HG02759 (cell line): Measurements from ENCODE around the gene LPP.

Experiments
- ATAC-seq: cut with Tn5 transposase; IDR thresholded peaks from one replicate; pipeline ENCODE4 v1.9.1; 2021; ENCODE audit warnings: mild to moderate bottlenecking, moderate library complexity; ENCODE audit not compliant: unreplicated experiment

Gene LPP

DNA sequence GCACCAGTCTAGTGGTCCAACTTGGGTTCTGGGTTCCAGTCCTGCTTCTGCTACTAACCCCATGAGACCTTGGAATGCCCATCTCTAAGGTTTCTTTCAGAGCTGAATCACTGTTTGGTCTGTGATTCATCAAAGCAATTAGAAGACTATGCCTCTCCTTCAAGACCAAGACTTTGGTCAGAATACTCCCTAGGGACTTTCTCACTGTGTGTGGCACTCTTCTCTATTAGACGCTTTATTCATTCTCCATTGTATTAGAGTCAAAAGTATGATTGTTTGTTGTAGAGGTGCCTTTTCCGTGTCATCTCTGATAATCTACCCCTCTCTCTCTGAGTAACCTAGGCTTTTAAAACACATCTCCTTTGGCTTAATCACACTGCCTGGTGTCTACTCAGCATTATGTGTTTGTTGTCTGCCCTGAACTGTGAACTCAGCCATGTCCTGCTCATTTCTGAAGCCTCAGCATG is 90.5 kb downstream of the LPP start:
- ATAC-seq: no peak

DNA sequence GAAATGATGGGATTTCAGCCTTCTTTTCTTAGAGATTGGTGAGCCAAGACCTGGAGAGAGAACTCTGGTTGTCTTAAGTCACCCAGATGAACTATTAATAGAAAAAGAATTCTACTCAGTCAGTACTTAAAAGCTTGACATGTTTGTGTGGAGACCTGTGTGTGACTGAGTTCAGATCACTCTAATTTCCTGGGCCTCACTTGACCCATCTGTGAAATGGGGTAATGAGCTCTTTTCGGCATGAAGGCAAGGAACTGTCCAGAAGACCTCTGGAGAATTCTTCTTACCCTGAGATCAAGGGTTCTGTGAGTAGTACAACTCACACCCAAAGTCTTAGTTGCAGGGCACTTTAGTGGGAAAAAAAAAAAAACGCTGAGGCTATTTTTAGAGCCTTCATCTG is 92.9 kb downstream of the LPP start:
- no peak for ATAC-seq

DNA sequence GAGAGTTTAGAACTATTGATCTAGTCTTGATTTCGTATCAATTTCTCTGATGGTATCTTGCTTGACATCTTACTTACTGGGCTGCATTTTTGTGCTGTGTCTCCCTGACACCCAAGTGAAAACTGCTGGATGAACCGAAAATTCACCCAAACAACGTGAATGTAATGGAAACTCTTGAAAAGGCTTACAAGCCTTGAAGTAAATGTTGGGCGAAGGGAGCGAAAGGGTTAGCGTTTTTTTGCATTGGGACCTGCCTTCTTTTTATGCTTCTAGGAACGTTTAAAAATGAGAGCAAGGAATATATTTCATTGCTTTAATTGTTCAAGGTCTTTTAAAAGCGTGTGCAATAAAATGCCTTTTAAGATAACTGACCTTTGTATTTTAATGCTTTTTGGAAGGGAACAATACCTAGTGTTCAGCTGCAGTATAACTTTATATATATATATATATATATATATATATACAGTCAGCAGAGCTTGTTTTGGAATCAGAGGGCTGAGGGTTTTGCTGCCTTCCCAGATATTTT is 94.1 kb downstream of the LPP start:
- no peak for ATAC-seq

DNA sequence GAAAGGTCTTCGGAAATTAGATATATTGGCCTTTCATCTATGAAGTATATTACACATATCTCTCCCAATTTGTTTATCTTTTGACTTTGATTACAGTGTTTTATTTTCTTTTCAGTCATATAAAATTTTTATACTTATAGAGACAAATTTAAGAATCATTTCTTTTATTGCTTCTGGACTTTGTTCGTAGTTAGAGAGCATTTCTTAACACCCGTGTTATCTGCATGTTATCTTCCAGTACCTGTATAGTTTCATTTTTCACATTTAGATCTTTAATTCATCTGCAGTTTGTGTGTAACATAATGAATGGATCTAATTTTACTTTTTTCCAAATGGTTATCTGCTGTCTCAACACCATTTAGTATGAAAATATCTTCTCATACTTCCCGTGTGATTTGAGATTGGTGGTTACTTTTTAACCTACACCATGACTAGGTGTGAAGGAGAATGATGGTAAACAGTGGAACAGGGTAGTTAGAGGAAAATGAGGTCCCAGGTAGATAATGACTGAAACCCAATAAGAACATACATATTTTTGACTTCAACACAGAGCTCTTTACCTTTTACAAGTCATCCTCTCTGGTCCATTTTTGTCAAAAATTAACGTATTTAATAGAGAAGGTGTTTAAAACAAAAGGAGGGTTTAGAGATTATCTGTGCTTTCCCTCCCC is 99.3 kb downstream of the LPP start:
- no peak for ATAC-seq

DNA sequence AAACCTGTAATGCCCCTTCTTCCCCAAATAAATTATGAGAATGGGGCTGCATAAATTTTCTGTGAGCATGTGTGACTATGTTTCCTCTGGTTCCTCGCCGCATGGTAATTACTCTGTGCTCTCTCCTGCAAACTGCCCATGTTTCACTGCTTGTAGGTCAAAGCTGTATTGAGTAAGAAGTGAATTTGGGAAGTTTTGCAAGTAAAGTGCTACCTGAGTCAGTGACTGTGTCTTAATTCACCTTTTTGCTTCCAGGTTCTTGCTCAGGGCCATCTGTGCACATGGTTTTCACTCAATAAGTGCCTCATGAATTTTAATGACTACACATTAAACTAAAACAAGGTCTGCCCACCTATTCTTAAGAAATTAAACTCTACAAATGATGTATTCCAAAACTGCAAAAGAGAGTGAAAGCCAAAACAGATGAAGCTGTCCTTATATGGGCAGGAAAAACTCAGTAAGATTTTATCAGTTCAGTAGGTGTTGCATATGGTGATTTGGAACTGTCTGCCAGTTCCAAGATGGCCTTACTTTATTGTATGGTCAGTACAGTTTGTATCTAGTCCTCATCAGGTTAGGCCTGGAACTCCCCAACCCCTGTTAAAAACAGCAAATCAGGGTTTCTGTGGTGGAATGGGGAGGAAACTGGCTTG is 100.0 kb downstream of the LPP start:
- no peak for ATAC-seq

DNA sequence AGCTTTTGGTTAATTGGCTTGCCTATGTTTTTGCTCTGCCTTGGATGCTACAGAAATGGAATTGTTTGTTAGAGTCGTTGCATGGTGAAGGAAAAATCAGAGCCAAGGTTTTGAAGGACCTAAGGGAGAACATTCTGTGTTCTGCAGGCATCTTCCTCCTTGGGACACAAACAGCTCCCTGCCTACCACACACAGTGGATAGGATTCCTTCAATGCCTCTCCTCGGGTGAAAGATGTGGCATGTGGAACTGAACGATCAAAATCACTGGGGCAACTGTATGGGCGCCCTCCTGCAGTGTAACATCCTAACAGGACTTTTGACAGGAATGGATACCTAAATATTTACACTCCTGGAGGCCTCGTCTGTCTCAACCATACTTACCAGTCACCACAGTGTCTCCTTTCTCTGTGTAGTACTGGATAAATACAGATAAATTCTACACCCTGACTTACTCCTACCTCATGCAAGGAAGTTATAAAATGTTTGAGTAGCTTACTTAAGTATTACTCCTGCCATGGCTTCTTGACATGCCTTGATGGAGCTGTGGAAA is 100.6 kb downstream of the LPP start:
- no peak for ATAC-seq

DNA sequence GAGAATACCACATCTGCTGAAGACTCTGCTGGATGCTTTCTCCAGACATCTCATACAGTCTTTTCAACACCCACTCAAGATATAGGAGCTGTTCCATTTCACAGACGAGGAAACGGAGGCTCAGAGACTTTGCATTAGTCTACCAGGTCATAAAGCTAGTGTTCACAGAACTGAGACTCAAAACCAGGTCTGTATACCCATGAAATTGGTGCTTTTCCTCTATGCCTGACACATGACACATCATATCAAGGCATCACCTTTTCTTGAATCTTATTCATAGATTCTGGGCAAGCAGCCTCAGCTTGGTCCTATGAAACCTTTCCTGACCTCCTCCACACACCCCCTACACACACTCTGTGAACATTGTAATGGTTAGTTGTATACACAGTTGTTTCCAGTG is 101.2 kb downstream of the LPP start:
- ATAC-seq: no peak

DNA sequence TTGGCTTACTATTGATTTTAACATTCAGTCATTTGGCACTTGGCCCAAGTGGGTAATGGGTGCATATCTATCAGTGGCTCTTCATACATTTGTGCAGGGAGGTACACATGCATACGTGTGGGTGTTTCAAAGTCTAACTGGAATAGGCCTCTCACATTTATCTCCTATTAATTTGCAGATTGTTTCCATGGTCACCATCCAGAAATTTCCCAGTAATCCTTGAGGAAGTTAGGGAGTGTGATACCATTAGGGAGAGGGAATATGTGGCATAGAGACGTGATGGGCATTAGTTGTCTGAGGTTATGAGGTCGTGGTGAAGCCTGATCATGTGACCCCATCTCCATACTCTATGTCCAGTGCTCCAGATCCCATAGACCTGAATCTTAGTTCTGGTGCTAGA is 102.8 kb downstream of the LPP start:
- ATAC-seq: no peak

DNA sequence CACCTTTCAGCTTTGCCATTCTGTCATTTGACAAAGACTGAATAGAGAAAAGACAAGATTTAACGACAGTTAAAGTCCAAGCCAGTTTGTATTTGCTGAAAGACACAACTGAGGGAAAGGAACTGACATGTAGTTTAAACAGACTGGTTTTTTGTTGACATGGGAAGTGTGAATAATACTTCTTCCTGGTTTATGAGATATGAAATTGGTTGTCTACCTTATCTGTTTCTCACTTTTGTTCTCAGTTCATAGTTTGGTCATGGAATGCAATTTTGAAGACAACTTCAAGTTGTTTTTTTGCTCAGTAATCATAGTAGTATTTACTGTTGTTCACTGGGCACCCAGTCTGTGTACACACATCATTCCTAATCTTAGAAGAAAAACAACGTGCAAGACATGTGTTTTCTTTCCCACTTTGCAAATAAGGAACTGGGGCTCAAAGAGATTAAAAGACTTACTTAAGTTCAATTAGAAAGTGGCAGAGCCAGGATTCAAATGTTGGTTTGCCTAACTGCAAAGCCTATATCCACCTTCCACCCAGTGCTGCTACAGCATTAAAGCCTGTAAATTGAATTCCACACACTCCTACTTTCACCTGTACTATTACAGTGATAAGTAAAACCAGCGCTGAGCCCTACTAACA is 103.5 kb downstream of the LPP start:
- no peak for ATAC-seq

DNA sequence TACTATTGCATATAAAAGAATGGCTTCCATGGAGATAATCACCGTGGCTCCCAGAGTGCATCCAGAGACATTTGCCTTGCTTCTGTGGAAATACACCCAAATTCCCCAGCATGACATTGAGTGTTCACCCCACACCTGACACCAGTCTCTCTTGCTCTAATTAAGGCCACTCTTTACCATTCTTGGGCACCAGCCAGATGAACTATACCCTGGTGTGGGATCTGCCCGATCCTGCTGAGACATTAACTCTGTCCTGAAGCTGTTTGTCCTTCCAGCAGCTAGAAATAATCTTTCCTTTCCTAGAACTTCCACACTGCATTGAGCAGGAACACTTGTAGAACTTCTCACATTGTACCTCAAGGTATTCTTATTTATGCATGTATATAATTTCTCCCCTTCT is 105.2 kb downstream of the LPP start:
- ATAC-seq: no peak

DNA sequence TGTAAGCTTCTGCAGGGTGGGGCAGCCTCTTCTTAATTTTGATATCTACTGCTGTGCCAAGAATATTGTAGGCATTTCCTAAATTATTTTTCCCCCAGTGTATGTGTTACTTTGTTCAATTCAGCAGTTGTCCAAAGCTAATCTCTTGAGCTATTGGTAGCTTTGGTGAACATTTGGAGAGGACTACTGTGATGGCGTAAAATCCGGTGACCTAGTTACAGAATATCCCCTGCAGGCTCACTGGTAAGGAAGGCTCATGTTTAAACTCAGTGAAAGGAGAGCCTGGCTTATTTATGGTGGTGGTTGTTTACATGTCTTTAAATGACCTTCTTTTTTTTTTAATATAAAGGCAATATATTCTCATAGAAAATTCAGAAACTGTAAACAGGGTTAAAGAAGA is 105.6 kb downstream of the LPP start:
- ATAC-seq: no peak

DNA sequence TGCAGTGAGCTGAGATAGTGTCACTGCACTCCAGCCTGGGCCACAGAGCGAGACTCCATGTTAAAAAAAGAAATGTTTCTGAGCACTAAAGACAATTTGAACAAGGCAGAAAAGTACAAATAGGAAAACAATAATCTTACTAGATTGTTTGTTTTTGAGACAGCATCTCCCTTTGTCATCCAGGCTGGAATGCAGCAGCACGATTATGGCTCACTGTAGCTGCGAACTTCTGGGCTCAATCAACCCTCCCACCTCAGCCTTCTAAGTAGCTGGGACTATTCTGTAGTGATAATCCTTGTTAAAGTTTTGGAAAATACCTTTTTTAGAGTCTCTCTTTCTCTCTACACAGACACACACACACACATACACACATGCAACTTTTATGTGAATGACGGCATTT is 107.1 kb downstream of the LPP start:
- no peak for ATAC-seq

DNA sequence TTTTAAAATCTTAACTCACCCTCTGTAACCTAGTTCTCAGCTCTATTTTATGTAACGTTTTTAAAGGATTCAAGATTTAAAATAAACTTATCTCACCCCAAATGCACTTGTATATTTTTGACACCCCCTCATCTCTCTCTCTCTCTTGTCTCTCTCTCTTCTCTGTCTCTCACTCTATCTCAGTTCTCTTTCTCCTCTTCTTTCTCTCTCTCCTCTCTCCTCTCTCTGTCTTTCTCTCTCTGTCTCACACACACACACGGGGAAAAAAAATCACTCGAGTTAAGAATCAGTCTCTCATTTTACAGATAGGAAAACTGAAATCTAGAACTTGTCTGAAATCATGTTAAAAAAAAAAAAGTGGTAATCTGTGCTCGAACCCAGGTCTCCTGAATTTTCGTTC is 108.5 kb downstream of the LPP start:
- ATAC-seq: no peak

DNA sequence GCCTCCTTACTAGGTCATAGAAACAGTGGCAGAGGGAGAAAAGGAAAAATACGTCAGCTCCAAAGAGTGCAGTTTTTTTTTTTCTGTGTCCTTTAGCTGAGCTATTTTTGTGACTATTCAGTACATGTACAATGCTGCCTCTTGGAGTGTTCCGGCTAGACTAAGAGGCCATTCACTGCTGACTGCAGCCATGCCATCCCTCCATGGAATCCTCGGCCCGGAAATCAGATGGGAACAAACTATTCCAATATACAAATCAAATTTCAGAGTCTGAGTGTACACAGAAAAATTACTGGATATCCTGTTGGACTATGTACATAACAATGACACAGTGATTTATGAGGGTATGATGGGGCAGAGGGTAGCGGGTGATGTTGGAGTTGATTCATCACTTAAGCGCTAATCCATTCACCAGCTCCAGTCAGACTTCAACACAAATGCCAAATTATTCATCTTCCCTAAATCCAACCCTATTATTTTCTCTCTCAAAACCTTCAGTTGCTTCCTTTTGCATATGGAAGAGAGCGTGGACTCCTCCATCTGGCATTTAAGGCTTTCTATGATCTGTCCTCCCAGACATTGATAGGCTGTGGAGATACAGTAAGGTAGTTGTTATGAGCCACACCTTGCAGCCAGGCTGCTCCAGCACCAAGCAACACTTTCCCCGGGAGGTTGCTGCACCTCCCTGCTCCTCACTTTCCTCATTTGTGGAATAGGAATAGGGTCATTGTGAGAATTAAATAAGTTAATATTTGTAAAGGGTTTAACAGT is 109.1 kb downstream of the LPP start:
- no peak for ATAC-seq

DNA sequence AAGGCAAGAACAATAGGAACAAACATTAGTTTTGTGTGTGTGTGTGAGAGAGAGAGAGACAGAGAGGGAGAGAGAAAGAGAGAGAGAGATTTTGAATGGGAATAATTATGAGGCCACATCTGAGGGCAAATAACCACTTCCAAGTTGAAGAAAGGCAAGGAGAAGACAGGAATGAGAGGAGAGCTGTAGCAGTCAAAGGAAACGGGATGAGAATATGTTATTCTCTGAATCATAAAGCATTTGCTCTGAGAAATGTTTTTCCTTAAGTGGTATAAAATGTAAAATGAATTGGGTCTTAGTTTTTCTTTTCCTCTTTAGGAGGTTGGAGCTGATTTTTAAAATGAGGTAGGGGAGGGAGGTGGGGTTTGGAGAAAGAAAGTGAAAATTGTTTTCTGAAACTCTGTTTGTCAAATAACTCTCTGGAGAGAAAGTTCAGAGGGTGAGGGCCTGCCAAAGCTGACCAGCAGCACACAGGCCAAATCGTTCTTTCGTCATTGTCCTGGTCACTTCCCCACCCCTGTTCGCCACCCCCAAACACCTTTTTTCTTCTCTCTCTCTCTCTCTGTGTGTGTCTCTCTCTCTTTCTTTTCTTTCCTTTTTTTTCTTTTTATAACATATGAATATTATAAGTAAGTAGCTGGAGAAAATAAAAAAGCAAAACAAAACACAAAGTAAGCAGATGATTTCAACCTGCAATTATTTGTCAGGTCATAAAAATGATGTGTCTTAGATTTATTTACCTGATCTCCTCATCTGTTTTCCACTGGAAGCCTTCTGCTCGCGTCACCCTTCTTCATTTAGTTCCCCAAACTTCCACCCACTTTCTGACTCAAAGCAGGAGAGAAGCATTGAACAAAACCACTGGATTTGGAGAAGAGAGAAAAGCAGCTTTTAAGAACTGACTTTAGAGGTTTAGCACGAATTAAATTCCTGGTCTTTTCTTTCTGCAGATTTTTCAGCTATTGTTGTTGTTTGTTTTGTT is 110.6 kb downstream of the LPP start:
- ATAC-seq: no peak

DNA sequence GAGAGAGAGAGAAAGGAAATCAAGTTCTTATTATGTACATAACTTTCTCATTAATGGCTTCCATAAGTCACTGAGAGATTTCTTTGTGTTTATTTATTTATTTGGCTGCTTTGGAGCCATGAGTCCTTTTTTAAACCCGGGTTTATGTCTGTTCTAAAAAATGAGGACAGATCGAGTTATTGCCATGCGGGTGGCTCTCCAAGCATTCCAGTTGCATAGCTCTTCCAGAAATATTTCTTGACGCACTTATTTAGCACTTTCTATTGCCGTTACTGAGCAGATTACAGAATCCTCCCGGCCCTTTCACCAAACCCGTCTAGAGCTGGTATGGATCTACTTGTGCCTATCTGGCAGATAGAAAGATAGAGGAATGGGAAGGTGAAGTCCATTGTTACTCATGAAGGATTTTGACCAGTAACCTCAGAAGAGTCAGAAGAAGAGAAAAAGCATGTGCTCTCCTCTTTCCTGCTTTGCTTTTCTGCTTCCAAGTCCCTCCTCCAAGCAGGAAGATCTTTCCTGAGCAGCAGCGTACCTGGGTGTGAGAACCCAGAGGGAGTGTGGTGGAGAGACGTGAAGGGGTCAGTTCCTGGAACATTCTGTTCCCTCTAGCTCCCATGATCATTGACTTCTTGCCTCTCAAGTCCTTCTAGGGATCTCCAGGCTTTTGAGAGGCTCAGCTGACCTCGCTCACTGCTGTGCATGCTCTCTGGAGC is 112.8 kb downstream of the LPP start:
- no peak for ATAC-seq

DNA sequence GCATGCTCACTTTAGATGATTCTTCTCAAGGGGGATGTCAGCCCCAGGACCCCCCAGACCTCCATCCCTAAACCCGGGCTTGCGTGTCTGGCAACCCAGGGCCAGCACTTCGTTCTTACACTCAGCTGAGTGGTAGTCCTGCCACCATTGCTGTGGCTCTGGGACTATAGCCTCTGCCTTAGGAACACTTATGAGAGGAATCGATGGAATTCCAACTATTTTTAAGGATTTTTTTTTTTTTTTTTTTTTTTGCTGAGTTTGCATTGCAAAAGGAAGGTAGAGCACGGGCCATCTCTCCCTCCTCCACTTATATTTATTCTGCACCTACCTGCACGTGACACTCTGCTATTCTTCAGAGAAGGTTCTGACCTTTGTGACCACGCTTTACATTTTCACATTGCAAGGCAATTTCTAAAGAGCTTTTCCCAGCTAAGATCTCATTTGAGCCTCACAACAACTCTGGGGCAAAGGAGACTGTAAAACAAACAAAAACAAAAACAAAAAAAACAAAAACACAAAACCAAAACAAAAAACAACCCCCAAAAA is 113.9 kb downstream of the LPP start:
- ATAC-seq: no peak

DNA sequence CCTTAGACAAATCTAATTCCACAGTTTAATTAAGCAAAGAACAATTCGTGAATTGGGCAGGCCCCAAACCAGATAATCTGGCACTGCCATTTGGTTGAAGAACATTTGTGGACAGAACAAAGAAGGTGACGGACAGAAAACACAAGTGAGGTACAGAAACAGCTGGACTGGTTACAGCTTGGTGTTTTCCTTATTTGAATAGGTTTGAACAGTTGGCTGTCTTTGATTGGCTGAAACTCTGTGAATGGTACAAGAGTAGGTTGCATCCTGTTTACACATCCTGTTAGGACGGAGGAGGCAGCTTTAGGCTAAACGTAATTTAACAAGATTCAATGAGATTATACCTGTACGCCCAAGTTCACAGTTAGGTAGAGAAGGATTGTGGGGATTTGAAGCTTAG is 114.4 kb downstream of the LPP start:
- ATAC-seq: no peak

DNA sequence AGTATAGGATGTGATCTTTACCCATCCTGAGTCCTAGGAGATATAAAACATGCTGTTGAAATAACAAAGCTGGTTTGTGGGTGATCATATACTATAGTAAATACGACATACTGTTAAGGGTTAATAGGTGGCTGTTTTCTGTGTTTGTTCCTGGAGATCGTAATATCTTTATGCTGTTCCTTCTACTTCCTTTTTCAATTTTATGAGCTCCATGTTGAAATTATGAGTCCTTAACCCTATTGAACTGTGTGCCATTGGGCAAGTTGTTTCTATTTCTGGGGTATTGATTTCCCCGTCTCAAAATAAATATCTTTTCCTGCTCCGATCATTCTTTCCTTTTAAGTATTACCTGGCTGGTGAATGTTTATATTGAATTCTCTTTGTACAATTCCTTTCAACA is 115.1 kb downstream of the LPP start:
- ATAC-seq: no peak
